PC-9 (cell line): Measurements from ENCODE around the gene C12orf50. TPM values are rescaled to one million over a fixed set of nuclear protein-coding genes. Genes with fewer than 3 reads are reported as not detected.

ENCODE experiments used
- BruUV-seq: library from RNA; stranded (reverse); fragments of 400-500 nt; replicated peaks from 2 replicates; lab custom pipeline; 2021; lab: Mats Ljungman, UMichigan
- CTCF ChIA-PET: fragments of 300-600 bp; sonication (Branson Sonifier 250); formaldehyde crosslinking; loops from one replicate; lab custom pipeline; 2022; ENCODE audit warnings: antibody characterized with exemption; lab: Charles Lee
- POLR2A ChIA-PET: fragments of 300-600 bp; sonication (Branson Sonifier 250); formaldehyde crosslinking; loops from one replicate; lab custom pipeline; 2022; ENCODE audit warnings: antibody characterized with exemption; ENCODE audit not compliant: unreplicated experiment; lab: Charles Lee
- DNase-seq, 2 experiments: peaks; one replicate each; pipeline versions ENCODE4 v3.0.0 to v3.0.0-alpha.2; 2015 to 2022; ENCODE audit warnings: mixed read lengths in 1 of 2
- H2AFZ ChIP-seq: fragments of 200-600 bp; sonication (generic); 2 replicates; pipeline ENCODE4 v1.8.1; 2017; ENCODE audit warnings: antibody characterized with exemption
- H3F3A ChIP-seq: fragments of 200-600 bp; sonication (generic); 2 replicates; pipeline ENCODE4 v1.8.1; 2017; ENCODE audit warnings: antibody characterized with exemption, mild to moderate bottlenecking, low read depth; ENCODE audit not compliant: insufficient read depth
- H3K27ac ChIP-seq: fragments of 200-600 bp; sonication (generic); 2 replicates; pipeline ENCODE4 v1.6.1; 2016; ENCODE audit warnings: mixed run types
- H3K27me3 ChIP-seq: fragments of 200-600 bp; sonication (generic); 2 replicates; pipeline ENCODE4 v1.6.1; 2016; ENCODE audit warnings: low read depth, mixed run types; ENCODE audit not compliant: insufficient read depth
- H3K36me3 ChIP-seq: fragments of 200-600 bp; sonication (generic); 2 replicates; pipeline ENCODE4 v1.6.1; 2016; ENCODE audit warnings: low read depth, mixed run types
- H3K4me1 ChIP-seq: fragments of 200-600 bp; sonication (generic); replicated peaks from 2 replicates; pipeline ENCODE4 v1.6.1; 2016; ENCODE audit warnings: mixed run types; ENCODE audit not compliant: insufficient read depth
- H3K4me2 ChIP-seq: fragments of 200-600 bp; sonication (generic); 2 replicates; pipeline ENCODE4 v1.6.1; 2017; ENCODE audit warnings: mixed run types
- H3K4me3 ChIP-seq: fragments of 200-600 bp; sonication (generic); 2 replicates; pipeline ENCODE4 v1.6.1; 2016; ENCODE audit warnings: mixed run types
- H3K79me2 ChIP-seq: fragments of 200-600 bp; sonication (generic); 2 replicates; pipeline ENCODE4 v1.6.1; 2017; ENCODE audit warnings: low read depth, mixed run types
- H3K9me2 ChIP-seq: fragments of 200-600 bp; sonication (generic); 2 replicates; pipeline ENCODE4 v1.8.1; 2017; ENCODE audit warnings: mild to moderate bottlenecking; ENCODE audit not compliant: insufficient read depth
- H3K9me3 ChIP-seq: fragments of 200-600 bp; sonication (generic); 2 replicates; pipeline ENCODE4 v1.8.1; 2016; ENCODE audit warnings: low read depth; ENCODE audit not compliant: insufficient read depth
- H4K20me1 ChIP-seq: fragments of 200-600 bp; sonication (generic); 2 replicates; pipeline ENCODE4 v1.8.1; 2017; ENCODE audit not compliant: insufficient read depth
- CTCF ChIP-seq: fragments of 200-600 bp; sonication (generic); conservative IDR thresholded peaks from 2 replicates; pipeline ENCODE4 v1.6.1; 2017; ENCODE audit warnings: mixed run types, antibody characterized with exemption, mild to moderate bottlenecking, moderate library complexity
- EZH2 ChIP-seq: fragments of 200-600 bp; sonication (generic); IDR thresholded peaks from 2 replicates; pipeline ENCODE4 v1.8.0; 2017; ENCODE audit warnings: antibody characterized with exemption, low read depth
- intact Hi-C: fragments of 100-400 bp; cut with micrococcal nuclease; formaldehyde crosslinking; loops from one replicate; pipeline ENCODE4 v1.10.0; 2022; ENCODE audit not compliant: unreplicated experiment
- total RNA-seq: library from RNA; stranded (reverse); gene quantifications from 2 replicates; pipeline ENCODE4 v1.2.3, GENCODE V29; 2021

The C12orf50 gene
- total RNA-seq, 1 experiment from 2014 or later: not detected

DNA sequence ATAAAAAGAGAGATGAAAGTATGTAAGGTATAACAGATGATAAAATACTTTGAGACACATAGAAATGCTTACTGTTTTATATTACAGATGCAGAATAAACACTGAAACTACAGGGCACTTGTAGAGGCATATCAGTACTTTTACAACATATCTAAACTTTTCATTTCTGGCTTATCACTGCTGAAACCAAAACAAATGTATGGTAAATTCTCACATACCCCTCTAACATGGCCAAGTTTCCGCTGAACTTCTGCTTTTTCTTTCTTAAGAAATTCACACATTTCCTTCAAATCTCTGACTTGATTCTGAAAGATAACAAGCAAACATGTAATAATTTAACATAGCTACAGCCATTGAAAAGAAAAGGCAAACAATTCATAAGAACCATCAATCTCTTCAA, 33.3 kb upstream of the C12orf50 start:
- Histone ChIP-seq H3K9me2 (no peaks in the 10 kb centered on the region), H3K9me3 (no peaks in the 10 kb centered on the region), H3F3A (no peaks in the 10 kb centered on the region; the same call in 1 of the 2 replicates), H3K27ac (no peak overlapping the region), H3K79me2 (no peaks in the 10 kb centered on the region), H3K4me1 (no peaks in the 10 kb centered on the region), H3K27me3 (no peaks in the 10 kb centered on the region), H4K20me1 (no peaks in the 10 kb centered on the region), H3K4me3 (no peak overlapping the region), H3K4me2 (no peak overlapping the region), H2AFZ (no peak overlapping the region), H3K36me3 (peaks cover 10% of the 10 kb centered on the region; the same call in 1 of the 2 replicates)
- DNase-seq: no peak
- CTCF ChIA-PET: no interaction called here
- POLR2A ChIA-PET: no interaction called here
- no TSS peak for BruUV-seq
- intact Hi-C loops: no loop called here
- TF ChIP-seq EZH2 (no peak), CTCF (no peak)

- TF ChIP-seq EZH2 (no peak), CTCF (no peak)
- POLR2A ChIA-PET: no interaction called here
- no TSS peak for BruUV-seq
Observed at GRCh38 chr12:88058719-88059077, 29.5 kb upstream of the C12orf50 start.

GRCh38 chr12:88057994-88058718, 29.0 kb upstream of the C12orf50 start:
- no peaks in the 10 kb centered on the region for H3K4me1 ChIP-seq
- no peaks in the 10 kb centered on the region for H4K20me1 ChIP-seq
- no peaks in the 10 kb centered on the region for H3K9me3 ChIP-seq
- no peak overlapping the region for H2AFZ ChIP-seq
- DNase-seq: no peak
- no peaks in the 10 kb centered on the region; the same call in 1 of the 2 replicates for H3F3A ChIP-seq
- ChIA-PET CTCF (no interaction called here), POLR2A (no interaction called here)
- TF ChIP-seq CTCF: no peak
- TF ChIP-seq EZH2: no peak
- H3K27me3 ChIP-seq: no peaks in the 10 kb centered on the region
- H3K4me2 ChIP-seq: no peak overlapping the region
- H3K4me3 ChIP-seq: no peak overlapping the region
- no peaks in the 10 kb centered on the region for H3K9me2 ChIP-seq
- H3K27ac ChIP-seq: no peak overlapping the region
- H3K36me3 ChIP-seq: peaks cover 5% of the 10 kb centered on the region; the same call in 1 of the 2 replicates
- H3K79me2 ChIP-seq: no peaks in the 10 kb centered on the region
- intact Hi-C loops: no loop called here
- no TSS peak for BruUV-seq

More at GRCh38 chr12:88058719-88059077, 29.5 kb upstream of the C12orf50 start:
- CTCF ChIA-PET: no interaction called here
- H3K9me3 ChIP-seq: no peaks in the 10 kb centered on the region
- no peak overlapping the region for H2AFZ ChIP-seq
- H3K27ac ChIP-seq: no peak overlapping the region
- H3K36me3 ChIP-seq: peaks cover 8% of the 10 kb centered on the region; the same call in 1 of the 2 replicates
- H3K4me3 ChIP-seq: no peak overlapping the region
- no peaks in the 10 kb centered on the region; the same call in 1 of the 2 replicates for H3F3A ChIP-seq
- DNase-seq: no peak
- H3K27me3 ChIP-seq: no peaks in the 10 kb centered on the region
- H4K20me1 ChIP-seq: no peaks in the 10 kb centered on the region
- intact Hi-C loops: no loop called here
- no peaks in the 10 kb centered on the region for H3K79me2 ChIP-seq
- H3K9me2 ChIP-seq: no peaks in the 10 kb centered on the region
- no peaks in the 10 kb centered on the region for H3K4me1 ChIP-seq
- H3K4me2 ChIP-seq: no peak overlapping the region
